Spleen (tissue), 13 donors: Measurements from ENCODE around the gene CDC42BPA. TPM values are rescaled to one million over a fixed set of nuclear protein-coding genes. Genes with fewer than 3 reads are reported as not detected.

ENCODE experiments used
- DNase-seq: peaks from one replicate; pipeline ENCODE4 v3.0.0-alpha.2; 2020
- H3K27ac ChIP-seq, 8 donors: fragments of 200-600 bp; sonication (generic) in 7 of 8; 1 replicate in 4 of 8; 2 replicates in 4 of 8; pipeline versions ENCODE4 v1.5.0 to v1.8.0; 2016 to 2021; ENCODE audit warnings: inconsistent platforms in 4 of 8, mild to moderate bottlenecking in 4 of 8, moderate library complexity in 1 of 8
- H3K27me3 ChIP-seq, 7 donors: fragments of 200-600 bp; sonication (generic) in 6 of 7; replicated peaks in 1 of 7; 1 replicate in 4 of 7; 2 replicates in 3 of 7; pipeline versions ENCODE4 v1.5.0 to v1.8.0; 2016 to 2021; ENCODE audit warnings: inconsistent platforms in 3 of 7, mild to moderate bottlenecking in 1 of 7
- H3K36me3 ChIP-seq, 6 donors: fragments of 200-600 bp; sonication (generic) in 5 of 6; 1 replicate in 4 of 6; 2 replicates in 2 of 6; pipeline versions ENCODE4 v1.5.0 to v1.8.0; 2016 to 2021; ENCODE audit warnings: inconsistent platforms in 2 of 6
- H3K4me1 ChIP-seq, 6 donors: fragments of 200-600 bp; sonication (generic) in 5 of 6; 1 replicate in 3 of 6; 2 replicates in 3 of 6; pipeline versions ENCODE4 v1.5.0 to v1.8.0; 2016 to 2021; ENCODE audit warnings: inconsistent platforms in 3 of 6
- H3K4me3 ChIP-seq, 8 donors: fragments of 200-600 bp; sonication (generic) in 7 of 8; 1 replicate in 4 of 8; 2 replicates in 4 of 8; pipeline versions ENCODE4 v1.5.0 to v1.8.0; 2016 to 2021; ENCODE audit warnings: inconsistent platforms in 4 of 8, mild to moderate bottlenecking in 4 of 8, moderate library complexity in 2 of 8
- H3K9me3 ChIP-seq, 8 donors: fragments of 200-600 bp; sonication (generic) in 7 of 8; 1 replicate in 4 of 8; 2 replicates in 4 of 8; pipeline versions ENCODE4 v1.5.0 to v1.8.0; 2016 to 2021; ENCODE audit warnings: inconsistent platforms in 4 of 8
- POLR2A ChIP-seq, 3 donors: fragments of 450-650 bp; IDR thresholded peaks; one replicate each; pipeline ENCODE4 v1.5.1; 2017; ENCODE audit warnings: antibody characterized with exemption in 3 of 3, mild to moderate bottlenecking in 1 of 3
- POLR2AphosphoS5 ChIP-seq, 3 donors: sonication (generic); formaldehyde crosslinking; IDR thresholded peaks; one replicate each; pipeline ENCODE4 v1.5.1; 2017; ENCODE audit warnings: antibody characterized with exemption in 3 of 3
- WGBS, 5 donors: extraction: QIAGEN DNeasy Blood & Tissue Kit in 3 of 5; methylation state at CpG; one replicate each; pipeline versions ENCODE4 v1.1.5 to v1.1.7; 2013 to 2018; 5-methylcytosine and 5-hydroxymethylcytosine counted together
- intact Hi-C: fragments of 100-400 bp; cut with DNase I; formaldehyde crosslinking; loops from one replicate; pipeline ENCODE4 v1.15.0; 2023; ENCODE audit warnings: low total_unique reads
- long read RNA-seq, 2 donors: transcript quantifications; one replicate each; lab custom pipeline, GENCODE V29; 2026
- polyA plus RNA-seq, 3 donors: library from polyadenylated mRNA; stranded (reverse); fragments of 200-250 nt; gene quantifications; one replicate each; pipeline ENCODE4 v1.2.1, GENCODE V29; 2013
- total RNA-seq, 7 donors: library from RNA; depleted of rRNA in 3 of 7; stranded (reverse); fragments of >200 nt in 3 of 7; fragmentation: NEBNext Ultra II Directional in 4 of 7; extraction: Animal tissue kit (Norgen Biotek cat#: 25700) in 4 of 7; gene quantifications; one replicate each; pipeline versions ENCODE4 v1.1.0 to v1.2.1, GENCODE V29; 2016 to 2021
- TF ChIP-seq, protein P1 (sequence below), 11 experiments: fragments of 200-600 bp in 7 of 11; fragments of 450-650 bp in 4 of 11; sonication (generic) in 4 of 11; IDR thresholded peaks in 8 of 11; conservative IDR thresholded peaks in 3 of 11; 1 replicate in 7 of 11; 2 replicates in 4 of 11; pipeline versions ENCODE4 v1.4.0 to v1.8.0; 2016 to 2021; ENCODE audit warnings: antibody characterized with exemption in 11 of 11, inconsistent platforms in 4 of 11, mild to moderate bottlenecking in 1 of 11
- donor health status: healthy with polysubstance abuse.
- donor health status: DM: no; HTN: no; CAD: no; lungs with moderate emphysema.
- donor health status: DM: no; HTN: no; CAD: no.
- donor health status: Bipolar disorder and iron deficiency.
- donor health status: healthy.
- donor health status: DM: no; HTN: no; CAD: no.
- donor health status: DM: yes; HTN: yes; CAD: no.

Gene CDC42BPA, protein sequence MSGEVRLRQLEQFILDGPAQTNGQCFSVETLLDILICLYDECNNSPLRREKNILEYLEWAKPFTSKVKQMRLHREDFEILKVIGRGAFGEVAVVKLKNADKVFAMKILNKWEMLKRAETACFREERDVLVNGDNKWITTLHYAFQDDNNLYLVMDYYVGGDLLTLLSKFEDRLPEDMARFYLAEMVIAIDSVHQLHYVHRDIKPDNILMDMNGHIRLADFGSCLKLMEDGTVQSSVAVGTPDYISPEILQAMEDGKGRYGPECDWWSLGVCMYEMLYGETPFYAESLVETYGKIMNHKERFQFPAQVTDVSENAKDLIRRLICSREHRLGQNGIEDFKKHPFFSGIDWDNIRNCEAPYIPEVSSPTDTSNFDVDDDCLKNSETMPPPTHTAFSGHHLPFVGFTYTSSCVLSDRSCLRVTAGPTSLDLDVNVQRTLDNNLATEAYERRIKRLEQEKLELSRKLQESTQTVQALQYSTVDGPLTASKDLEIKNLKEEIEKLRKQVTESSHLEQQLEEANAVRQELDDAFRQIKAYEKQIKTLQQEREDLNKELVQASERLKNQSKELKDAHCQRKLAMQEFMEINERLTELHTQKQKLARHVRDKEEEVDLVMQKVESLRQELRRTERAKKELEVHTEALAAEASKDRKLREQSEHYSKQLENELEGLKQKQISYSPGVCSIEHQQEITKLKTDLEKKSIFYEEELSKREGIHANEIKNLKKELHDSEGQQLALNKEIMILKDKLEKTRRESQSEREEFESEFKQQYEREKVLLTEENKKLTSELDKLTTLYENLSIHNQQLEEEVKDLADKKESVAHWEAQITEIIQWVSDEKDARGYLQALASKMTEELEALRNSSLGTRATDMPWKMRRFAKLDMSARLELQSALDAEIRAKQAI (N-terminal part only)
- total RNA-seq = 10 to 100 TPM; 13.8 to 36.4 (median 29.5) TPM
- polyA plus RNA-seq = 1 to 10 TPM; 1.1 to 3.6 (median 1.7) TPM
- long read RNA-seq, donor 1, partial matches to known transcripts = 0 of 2 reads
- long read RNA-seq, donor 1, other reads (novel, unspliced or antisense) = 0 of 2 reads
- long read RNA-seq, donor 2 = 0 reads

DNA sequence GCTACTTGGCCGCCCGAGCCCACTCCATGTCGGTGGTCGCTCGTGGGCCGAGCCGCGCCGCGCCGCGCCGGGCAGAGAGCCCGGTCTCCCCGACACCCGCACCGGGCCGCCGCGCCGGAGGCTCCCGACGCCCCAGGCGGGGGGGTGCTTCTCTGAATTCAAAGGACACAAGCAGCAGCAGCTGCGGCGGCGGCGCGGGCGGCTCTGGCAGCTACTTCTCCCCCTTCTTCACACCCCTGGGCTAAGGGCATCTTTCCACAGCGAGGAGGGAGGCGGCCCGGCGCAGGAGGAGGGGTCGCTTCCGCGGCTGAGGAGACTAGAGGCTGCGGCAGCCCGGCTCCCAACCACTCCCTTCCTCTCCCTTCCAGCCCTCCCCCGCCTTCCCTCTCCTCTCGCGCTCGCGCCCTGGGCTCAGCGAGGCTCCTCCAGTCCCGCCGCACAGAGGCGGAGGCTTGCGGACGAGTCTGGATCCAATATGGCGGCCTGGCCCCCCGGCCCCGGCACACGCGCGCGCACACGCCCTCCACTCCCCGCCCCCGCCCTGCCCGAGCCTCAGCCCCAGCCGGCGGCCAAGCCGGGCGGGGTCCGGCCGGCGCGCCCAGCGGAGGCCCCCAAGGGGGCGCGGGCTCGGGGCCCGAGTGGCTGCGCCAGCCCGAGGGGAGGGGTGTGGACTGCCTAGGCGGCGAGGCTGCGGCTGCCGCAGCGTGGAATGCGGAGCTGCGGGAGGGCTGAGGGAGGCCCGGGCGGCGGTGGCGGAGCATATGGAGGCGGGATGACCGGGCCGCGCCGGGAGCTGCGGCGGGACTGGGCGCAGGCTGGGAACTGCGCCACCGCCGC lies at the start of gene CDC42BPA:
TSS of gene CDC42BPA (minus strand) at position 477 of the 837 bp plus-strand sequence. CDS start 1,310 bp downstream, outside the sequence.
- peak; percentile 85 for DNase-seq
- Histone ChIP-seq H3K27ac (peak within 1 kb of the TSS; percentile 82 to 93 (median 92)), H3K4me1 (peaks cover 0 to 29% (median 16%) of the 10 kb centered on the region in 6 donors), H3K4me3 (peak within 1 kb of the TSS; percentile 50 to 83 (median 63)), H3K36me3 (no peaks in the 10 kb centered on the region), H3K9me3 (no peaks in the 10 kb centered on the region), H3K27me3 (peaks cover 0 to 59% (median 23%) of the 10 kb centered on the region in 7 donors)
- intact Hi-C loops = no loop called here
- WGBS, 5 donors = 0 to 3% (median 1%) methylated on average over 52 to 98 of the region's 98 CpGs
- TF ChIP-seq, protein P1, sequence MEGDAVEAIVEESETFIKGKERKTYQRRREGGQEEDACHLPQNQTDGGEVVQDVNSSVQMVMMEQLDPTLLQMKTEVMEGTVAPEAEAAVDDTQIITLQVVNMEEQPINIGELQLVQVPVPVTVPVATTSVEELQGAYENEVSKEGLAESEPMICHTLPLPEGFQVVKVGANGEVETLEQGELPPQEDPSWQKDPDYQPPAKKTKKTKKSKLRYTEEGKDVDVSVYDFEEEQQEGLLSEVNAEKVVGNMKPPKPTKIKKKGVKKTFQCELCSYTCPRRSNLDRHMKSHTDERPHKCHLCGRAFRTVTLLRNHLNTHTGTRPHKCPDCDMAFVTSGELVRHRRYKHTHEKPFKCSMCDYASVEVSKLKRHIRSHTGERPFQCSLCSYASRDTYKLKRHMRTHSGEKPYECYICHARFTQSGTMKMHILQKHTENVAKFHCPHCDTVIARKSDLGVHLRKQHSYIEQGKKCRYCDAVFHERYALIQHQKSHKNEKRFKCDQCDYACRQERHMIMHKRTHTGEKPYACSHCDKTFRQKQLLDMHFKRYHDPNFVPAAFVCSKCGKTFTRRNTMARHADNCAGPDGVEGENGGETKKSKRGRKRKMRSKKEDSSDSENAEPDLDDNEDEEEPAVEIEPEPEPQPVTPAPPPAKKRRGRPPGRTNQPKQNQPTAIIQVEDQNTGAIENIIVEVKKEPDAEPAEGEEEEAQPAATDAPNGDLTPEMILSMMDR (IDR thresholded peaks at IDR 0.05 in 8 of 11, conservative IDR thresholded peaks at IDR 0.05 in 3 of 11) = no peak
- TF ChIP-seq POLR2AphosphoS5 (IDR thresholded peaks at IDR 0.05) (peak; percentile 69 to 87 (median 83)), POLR2A (IDR thresholded peaks at IDR 0.05) (peak in 1 of 3 donors; percentile 35)

DNA sequence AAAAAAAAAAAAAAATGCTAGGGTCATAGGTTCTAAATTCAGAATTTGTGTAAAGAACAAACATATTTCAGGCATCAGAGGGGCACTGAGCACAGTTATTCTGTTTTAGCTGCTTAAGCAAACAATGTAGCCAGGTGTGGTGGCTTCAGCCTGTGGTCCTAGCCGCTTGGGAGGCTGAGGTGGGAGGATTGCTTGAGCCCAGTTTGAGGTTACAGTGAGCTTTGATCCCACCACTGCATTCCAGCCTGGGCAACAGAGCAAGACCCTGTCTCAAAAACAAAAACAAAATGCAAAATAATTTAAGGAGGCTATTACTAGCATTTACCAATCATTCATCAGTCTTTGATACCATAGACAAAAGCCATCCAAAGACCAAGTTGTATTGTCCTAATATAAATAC lies 49.7 kb upstream of the CDC42BPA start:
- 71 to 100% (median 85%) methylated on average over 1 of the region's 1 CpG for WGBS, 5 donors

More for the DNA sequence above, 49.7 kb upstream of the CDC42BPA start:
- H3K36me3 ChIP-seq = no peaks in the 10 kb centered on the region
- no peak overlapping the region for H3K4me3 ChIP-seq
- DNase-seq = no peak
- no peaks in the 10 kb centered on the region for H3K9me3 ChIP-seq
- H3K27ac ChIP-seq = no peak overlapping the region
- H3K4me1 ChIP-seq = no peaks in the 10 kb centered on the region
- TF ChIP-seq POLR2A (IDR thresholded peaks at IDR 0.05) (no peak), POLR2AphosphoS5 (IDR thresholded peaks at IDR 0.05) (no peak)
- TF ChIP-seq, protein P1 (IDR thresholded peaks at IDR 0.05 in 8 of 11, conservative IDR thresholded peaks at IDR 0.05 in 3 of 11) = no peak
- no peaks in the 10 kb centered on the region for H3K27me3 ChIP-seq
- intact Hi-C loops = no loop called here
